Measurements from ENCODE around the gene DNAJC15. TPM values are rescaled to one million over a fixed set of nuclear protein-coding genes. Genes with fewer than 3 reads are reported as not detected.

Gene DNAJC15
- total RNA-seq, 2 experiments from 2014 or later: 14.5 to 16.8 TPM

DNA sequence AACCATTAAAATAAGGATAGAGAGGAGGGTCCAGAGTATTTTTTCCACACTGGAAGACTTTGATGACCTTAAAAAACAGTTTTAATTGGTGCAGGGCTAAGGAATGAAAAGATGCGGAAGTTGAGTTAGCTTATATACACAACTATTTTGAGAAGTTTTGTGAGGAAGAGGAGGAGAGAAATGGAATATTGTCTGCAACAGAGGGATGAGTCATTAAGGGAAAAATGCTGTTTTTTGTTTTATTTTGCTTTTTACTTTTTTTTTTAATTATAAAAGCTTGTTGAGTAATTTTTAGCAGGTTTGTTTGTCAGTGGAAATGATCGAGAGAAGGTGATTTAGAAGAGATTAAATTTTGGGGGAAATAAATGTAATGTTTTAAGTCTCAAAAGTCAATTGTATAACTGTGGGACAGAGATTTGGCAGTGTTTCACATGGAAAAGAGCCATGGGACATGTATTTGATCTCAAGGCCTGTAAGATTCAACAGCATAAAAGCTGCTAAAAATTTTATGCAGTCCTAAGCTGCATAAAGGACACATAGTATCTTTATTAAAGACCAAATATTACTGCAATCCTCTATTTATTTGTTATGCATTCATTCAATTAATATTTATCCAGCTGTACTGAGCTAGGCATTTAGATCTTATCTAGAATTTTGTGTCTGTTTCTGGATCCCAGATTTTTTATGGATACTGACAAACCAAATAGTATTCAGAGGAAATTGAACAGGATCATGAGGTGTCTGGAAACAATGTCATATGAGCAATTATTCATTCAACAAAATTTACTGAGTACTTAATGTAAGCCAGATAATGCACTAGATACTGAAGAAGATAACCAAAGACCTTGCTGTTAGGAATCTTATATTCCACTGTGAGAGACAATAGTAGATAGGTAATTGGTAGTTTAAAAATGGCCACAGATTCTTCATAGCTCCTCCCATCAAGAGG lies 72.7 kb downstream of the DNAJC15 start:
- DNase-seq: no peak
- H3K9me3 Mint-ChIP-seq: peaks cover 7% of the 10 kb centered on the region
- H3K27ac Mint-ChIP-seq: no peak overlapping the region
- intact Hi-C loops (cut with micrococcal nuclease): loop anchor here (1.0 to 10.0 kb wide), 5 partner anchors 34 to 779 kb away; partner anchors contain the start of genes CCDC122, EPSTI1 and LACC1
- CTCF ChIA-PET: interaction anchor here (0.9 to 1.3 kb wide), 3 partner anchors 11 to 126 kb away, joined by 3 to 5 read pairs (median 3); no protein-coding TSS in a partner anchor
- H3K4me3 Mint-ChIP-seq: no peak overlapping the region
- H3K4me1 Mint-ChIP-seq (ENCODE audit: low read depth): peaks cover 22% of the 10 kb centered on the region
- H3K27me3 Mint-ChIP-seq (ENCODE audit: low read depth): no peaks in the 10 kb centered on the region
- peaks cover 19% of the 10 kb centered on the region for H3K36me3 Mint-ChIP-seq (ENCODE audit: low read depth)

DNA sequence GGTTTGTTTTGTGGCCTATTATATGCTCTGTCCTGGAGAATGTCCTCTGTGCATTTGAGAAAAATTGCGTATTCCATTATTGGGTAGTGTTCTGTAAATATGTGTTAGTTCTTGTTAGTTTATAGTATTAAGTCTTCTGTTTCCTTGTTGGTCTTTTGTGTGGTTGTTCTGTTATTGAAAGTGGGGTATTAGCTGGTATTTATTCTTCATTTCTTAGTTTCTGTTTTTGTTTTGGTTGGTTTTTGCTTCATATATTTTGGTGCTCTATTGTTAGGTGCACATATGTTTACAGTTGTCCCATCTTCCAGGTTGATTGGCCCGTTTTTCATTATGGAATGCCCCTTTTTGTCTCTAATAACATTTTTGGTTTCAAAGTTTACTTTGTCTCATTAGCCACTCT lies 77.3 kb downstream of the DNAJC15 start:
- peaks cover 14% of the 10 kb centered on the region for H3K4me1 Mint-ChIP-seq (ENCODE audit: low read depth)
- H3K27ac Mint-ChIP-seq: no peak overlapping the region
- intact Hi-C loops (cut with micrococcal nuclease): no loop called here
- no peak overlapping the region for H3K4me3 Mint-ChIP-seq
- CTCF ChIA-PET: interaction anchor here (1.1 kb wide), 1 partner anchor 9 kb away, joined by 3 read pairs; no protein-coding TSS in a partner anchor
- no peak for DNase-seq
- peaks cover 7% of the 10 kb centered on the region for H3K9me3 Mint-ChIP-seq
- H3K36me3 Mint-ChIP-seq (ENCODE audit: low read depth): peaks cover 15% of the 10 kb centered on the region
- H3K27me3 Mint-ChIP-seq (ENCODE audit: low read depth): no peaks in the 10 kb centered on the region

DNA sequence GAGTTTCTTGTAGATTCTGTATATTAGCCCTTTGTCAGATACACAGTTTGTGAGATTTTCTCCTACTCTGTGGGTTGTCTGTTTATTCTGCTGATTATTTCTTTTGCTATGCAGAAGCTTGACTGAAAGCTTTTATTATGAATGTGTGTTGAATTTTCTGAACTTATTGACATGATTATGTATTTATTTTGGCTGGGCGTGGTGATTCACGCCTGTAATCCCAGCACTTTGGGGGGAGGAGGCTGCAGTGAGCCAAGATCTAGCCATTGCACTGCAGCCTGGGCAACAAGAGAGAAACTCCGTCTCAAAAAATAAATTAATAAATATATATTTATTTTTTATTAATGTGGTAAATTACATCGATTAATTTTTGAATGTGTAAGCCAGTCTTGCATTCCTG lies 78.9 kb downstream of the DNAJC15 start:
- H3K4me1 Mint-ChIP-seq (ENCODE audit: low read depth): peaks cover 13% of the 10 kb centered on the region
- no peak for DNase-seq
- no peak overlapping the region for H3K27ac Mint-ChIP-seq
- peaks cover 14% of the 10 kb centered on the region for H3K36me3 Mint-ChIP-seq (ENCODE audit: low read depth)
- no peak overlapping the region for H3K4me3 Mint-ChIP-seq
- intact Hi-C loops (cut with micrococcal nuclease): no loop called here
- CTCF ChIA-PET: no interaction called here
- no peaks in the 10 kb centered on the region for H3K27me3 Mint-ChIP-seq (ENCODE audit: low read depth)
- H3K9me3 Mint-ChIP-seq: peaks cover 7% of the 10 kb centered on the region

DNA sequence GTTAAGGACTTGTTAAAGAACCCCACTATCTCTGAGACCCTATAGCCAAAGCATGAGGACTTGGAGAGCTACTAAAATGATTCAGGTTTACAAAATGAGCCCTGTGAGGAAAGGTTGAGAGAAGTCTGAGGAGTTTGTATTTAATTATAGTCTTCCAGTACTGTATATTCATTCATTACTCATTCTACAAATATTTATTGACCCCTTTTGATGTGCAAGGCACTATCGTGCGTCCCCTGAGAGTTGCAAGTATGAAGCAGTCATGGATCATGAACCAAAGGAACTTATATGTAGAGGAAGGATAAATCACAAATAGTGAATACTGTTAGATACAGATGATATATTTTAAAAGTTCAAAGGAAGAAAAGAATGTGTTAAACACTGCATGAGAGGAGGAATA lies 84.4 kb downstream of the DNAJC15 start:
- Mint-ChIP-seq H3K4me3 (no peak overlapping the region), H3K27me3 (ENCODE audit: low read depth) (no peaks in the 10 kb centered on the region), H3K4me1 (ENCODE audit: low read depth) (no peaks in the 10 kb centered on the region), H3K36me3 (ENCODE audit: low read depth) (peaks cover 3% of the 10 kb centered on the region), H3K27ac (no peak overlapping the region), H3K9me3 (no peaks in the 10 kb centered on the region)
- intact Hi-C loops (cut with micrococcal nuclease): no loop called here
- no peak for DNase-seq
- CTCF ChIA-PET: interaction anchor here (0.7 kb wide), 1 partner anchor 42 kb away, joined by 3 read pairs; no protein-coding TSS in a partner anchor

DNA sequence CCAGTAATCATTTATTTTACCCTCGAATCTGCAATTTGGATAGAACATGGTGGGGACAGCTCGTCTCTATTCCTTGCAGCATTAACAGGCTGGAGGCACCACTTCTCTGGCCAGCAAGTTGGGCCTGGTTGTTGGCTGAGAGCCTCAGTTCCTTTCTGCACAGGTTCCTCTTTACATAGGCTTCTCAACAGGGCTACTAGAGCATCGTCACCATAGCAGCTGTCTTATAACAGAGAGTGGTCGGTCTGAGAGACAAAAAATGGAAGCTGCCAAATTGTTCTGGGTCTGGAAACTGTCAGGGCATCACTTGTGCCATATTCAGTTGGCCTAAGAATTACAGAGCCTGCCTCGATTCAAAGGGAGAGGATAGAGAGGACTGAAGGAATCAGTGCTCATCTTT lies 86.7 kb downstream of the DNAJC15 start:
- Mint-ChIP-seq H3K27ac (no peak overlapping the region), H3K4me1 (ENCODE audit: low read depth) (no peaks in the 10 kb centered on the region), H3K4me3 (no peak overlapping the region), H3K36me3 (ENCODE audit: low read depth) (peaks cover 2% of the 10 kb centered on the region), H3K27me3 (ENCODE audit: low read depth) (no peaks in the 10 kb centered on the region), H3K9me3 (no peaks in the 10 kb centered on the region)
- CTCF ChIA-PET: interaction anchor here (0.6 to 1.5 kb wide), 2 partner anchors 131 to 138 kb away, joined by 3 read pairs; no protein-coding TSS in a partner anchor
- intact Hi-C loops (cut with micrococcal nuclease): no loop called here
- DNase-seq: no peak

DNA sequence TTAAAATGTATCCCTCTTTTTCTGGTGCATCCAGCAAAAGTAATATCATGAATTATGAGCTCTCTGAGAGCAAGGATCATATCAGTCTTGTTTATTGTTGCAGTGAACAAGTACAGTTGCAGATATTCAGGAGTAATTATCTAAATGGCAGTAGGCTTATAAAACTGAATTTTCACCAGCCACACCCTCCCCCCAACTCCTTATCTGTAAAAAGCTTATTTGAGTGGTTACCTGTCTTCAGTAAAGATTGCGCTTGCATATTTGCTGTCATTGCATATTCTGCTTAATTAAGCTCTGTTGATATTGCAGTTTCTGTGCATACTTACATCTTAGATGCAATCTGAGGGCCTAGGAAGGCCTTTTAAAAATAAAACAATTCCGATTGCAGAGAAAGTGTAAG lies 87.3 kb downstream of the DNAJC15 start:
- CTCF ChIA-PET: interaction anchor here (0.6 to 1.5 kb wide), 2 partner anchors 132 to 139 kb away, joined by 3 read pairs; no protein-coding TSS in a partner anchor
- intact Hi-C loops (cut with micrococcal nuclease): no loop called here
- Mint-ChIP-seq H3K9me3 (no peaks in the 10 kb centered on the region), H3K4me1 (ENCODE audit: low read depth) (no peaks in the 10 kb centered on the region), H3K36me3 (ENCODE audit: low read depth) (peaks cover 2% of the 10 kb centered on the region), H3K27me3 (ENCODE audit: low read depth) (no peaks in the 10 kb centered on the region), H3K27ac (no peak overlapping the region), H3K4me3 (no peak overlapping the region)
- DNase-seq: no peak

DNA sequence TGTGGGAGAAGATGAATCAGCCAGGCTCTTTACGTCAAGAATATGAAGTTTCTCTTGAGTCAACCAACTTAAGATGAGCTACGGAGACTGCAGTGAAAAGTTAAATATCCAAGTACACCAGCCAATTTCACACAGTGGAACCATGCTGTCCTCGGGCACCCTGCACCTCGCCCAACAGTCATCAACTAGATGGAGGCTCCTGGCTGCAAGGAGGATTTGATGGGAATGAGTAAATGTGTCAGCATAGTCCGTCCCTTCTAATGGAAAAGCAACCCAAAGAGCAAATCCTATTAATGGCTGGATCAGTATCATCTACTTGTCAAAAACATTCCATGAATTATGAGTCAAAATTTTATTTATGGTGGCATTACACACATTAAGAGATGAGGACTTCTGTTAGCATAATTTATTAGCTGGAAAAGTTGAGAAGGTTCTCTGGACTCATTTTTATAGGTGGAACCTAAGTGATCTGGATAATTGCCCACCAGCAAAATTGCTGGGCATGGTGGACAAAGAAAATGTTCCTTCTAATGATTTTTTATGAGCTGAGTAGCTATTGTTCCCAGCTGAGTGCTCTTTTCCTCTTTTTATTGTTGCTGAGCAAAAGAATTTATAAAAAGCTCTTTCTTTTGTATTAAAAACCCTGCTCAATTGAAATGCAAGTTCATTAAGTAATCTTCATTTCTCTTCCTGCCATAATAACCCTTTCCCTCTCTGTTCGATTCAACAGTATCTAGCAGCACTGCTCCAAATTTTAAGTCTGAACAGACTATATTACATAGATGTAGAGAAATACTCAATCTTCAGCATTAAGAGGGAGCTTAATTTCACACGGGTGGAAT lies 88.4 kb downstream of the DNAJC15 start:
- Mint-ChIP-seq H3K36me3 (ENCODE audit: low read depth) (peaks cover 2% of the 10 kb centered on the region), H3K27me3 (ENCODE audit: low read depth) (no peaks in the 10 kb centered on the region), H3K27ac (no peak overlapping the region), H3K4me3 (no peak overlapping the region), H3K9me3 (no peaks in the 10 kb centered on the region), H3K4me1 (ENCODE audit: low read depth) (no peaks in the 10 kb centered on the region)
- intact Hi-C loops (cut with micrococcal nuclease): no loop called here
- DNase-seq: no peak
- CTCF ChIA-PET: interaction anchor here (0.7 to 1.0 kb wide), 2 partner anchors 64 to 142 kb away, joined by 3 read pairs; no protein-coding TSS in a partner anchor

DNA sequence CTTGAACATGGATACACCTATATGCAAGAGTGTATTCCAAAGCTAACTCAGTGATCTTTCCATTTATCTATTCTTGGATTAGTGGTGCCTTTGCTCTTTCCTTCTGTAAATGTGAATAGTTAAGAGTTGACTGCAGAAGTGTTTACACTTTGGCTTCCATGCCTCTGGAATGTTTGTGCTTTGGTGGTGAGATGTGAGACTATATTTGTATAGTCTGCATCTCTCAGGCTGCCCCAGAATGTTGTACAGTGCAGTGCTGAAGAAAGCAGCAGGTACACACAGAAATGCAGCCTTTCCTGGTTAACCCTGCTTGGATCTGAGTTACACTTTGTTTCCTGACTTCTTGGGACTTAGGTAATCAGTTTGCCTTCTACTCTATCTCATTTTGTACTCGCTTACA lies 90.2 kb downstream of the DNAJC15 start:
- no peak for DNase-seq
- CTCF ChIA-PET: no interaction called here
- Mint-ChIP-seq H3K4me3 (no peak overlapping the region), H3K9me3 (no peaks in the 10 kb centered on the region), H3K4me1 (ENCODE audit: low read depth) (no peaks in the 10 kb centered on the region), H3K36me3 (ENCODE audit: low read depth) (peaks cover 2% of the 10 kb centered on the region), H3K27me3 (ENCODE audit: low read depth) (no peaks in the 10 kb centered on the region), H3K27ac (no peak overlapping the region)
- intact Hi-C loops (cut with micrococcal nuclease): no loop called here

DNA sequence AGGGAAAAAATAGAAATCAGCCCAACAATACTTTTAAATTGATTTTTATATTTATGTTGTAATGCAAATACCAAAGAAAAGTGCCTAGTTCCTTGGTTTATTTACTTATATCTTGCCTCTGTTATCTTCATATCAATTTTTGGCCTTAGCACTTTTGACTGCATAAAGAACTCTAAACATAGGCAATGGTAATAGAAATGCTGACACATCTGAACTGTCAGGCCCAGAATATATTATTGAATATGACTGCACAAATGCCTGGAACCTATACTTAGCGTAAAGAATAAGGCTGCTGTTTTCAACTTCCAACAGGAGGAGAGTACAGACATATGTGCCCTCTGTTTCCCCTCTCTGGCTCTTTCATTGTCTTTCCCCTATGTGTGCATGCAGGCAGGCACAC lies 91.1 kb downstream of the DNAJC15 start:
- intact Hi-C loops (cut with micrococcal nuclease): no loop called here
- CTCF ChIA-PET: no interaction called here

DNA sequence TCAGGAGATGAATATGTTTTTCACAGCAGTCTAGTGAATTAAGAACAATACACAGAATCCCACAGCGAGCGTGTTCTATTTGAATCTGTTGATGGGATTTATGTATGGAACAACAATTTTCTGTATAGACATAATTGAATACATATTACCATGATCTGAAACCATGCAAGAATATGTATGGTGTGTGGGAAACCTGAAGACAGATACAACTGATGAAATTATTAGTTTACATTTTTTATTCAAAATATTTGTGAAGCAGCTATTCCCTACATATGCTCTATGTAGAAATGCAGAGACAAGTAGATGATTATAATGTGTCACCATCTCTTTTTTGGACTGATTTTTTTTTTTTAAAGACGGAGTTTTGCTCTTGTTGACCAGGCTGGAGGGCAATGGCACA lies 91.8 kb downstream of the DNAJC15 start:
- Mint-ChIP-seq H3K27me3 (ENCODE audit: low read depth) (no peaks in the 10 kb centered on the region), H3K36me3 (ENCODE audit: low read depth) (no peaks in the 10 kb centered on the region), H3K27ac (no peak overlapping the region), H3K9me3 (no peaks in the 10 kb centered on the region), H3K4me3 (no peak overlapping the region), H3K4me1 (ENCODE audit: low read depth) (no peaks in the 10 kb centered on the region)
- CTCF ChIA-PET: interaction anchor here (0.9 kb wide), 1 partner anchor 152 kb away, joined by 5 read pairs; no protein-coding TSS in a partner anchor
- intact Hi-C loops (cut with micrococcal nuclease): no loop called here
- no peak for DNase-seq

More for the DNA sequence above, 91.1 kb downstream of the DNAJC15 start:
- Mint-ChIP-seq H3K9me3 (no peaks in the 10 kb centered on the region), H3K4me3 (no peak overlapping the region), H3K27ac (no peak overlapping the region), H3K4me1 (ENCODE audit: low read depth) (no peaks in the 10 kb centered on the region), H3K27me3 (ENCODE audit: low read depth) (no peaks in the 10 kb centered on the region), H3K36me3 (ENCODE audit: low read depth) (no peaks in the 10 kb centered on the region)
- no peak for DNase-seq

DNA sequence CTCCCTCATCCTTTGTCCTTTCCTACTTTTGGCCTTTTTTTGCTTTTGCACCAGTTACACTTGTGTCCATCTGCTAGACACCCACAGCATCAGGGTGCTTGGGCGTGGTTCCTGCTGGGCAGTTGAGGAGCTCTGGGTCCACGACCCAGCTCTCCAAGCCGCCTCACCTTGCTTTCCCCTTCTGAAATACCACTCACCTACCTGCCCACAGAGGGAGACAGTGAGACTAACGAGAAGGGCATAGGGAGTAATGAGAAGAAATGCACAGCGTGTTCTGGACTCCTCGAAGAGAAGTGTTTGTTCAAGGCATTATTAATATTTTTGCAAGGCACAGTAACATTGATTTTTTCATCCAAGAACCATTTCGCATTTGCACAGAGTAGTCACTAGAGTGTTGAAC lies 92.9 kb downstream of the DNAJC15 start:
- CTCF ChIA-PET: no interaction called here
- Mint-ChIP-seq H3K27me3 (ENCODE audit: low read depth) (no peaks in the 10 kb centered on the region), H3K27ac (no peak overlapping the region), H3K4me1 (ENCODE audit: low read depth) (no peaks in the 10 kb centered on the region), H3K4me3 (no peak overlapping the region), H3K36me3 (ENCODE audit: low read depth) (no peaks in the 10 kb centered on the region), H3K9me3 (no peaks in the 10 kb centered on the region)
- intact Hi-C loops (cut with micrococcal nuclease): no loop called here
- DNase-seq: no peak

DNA sequence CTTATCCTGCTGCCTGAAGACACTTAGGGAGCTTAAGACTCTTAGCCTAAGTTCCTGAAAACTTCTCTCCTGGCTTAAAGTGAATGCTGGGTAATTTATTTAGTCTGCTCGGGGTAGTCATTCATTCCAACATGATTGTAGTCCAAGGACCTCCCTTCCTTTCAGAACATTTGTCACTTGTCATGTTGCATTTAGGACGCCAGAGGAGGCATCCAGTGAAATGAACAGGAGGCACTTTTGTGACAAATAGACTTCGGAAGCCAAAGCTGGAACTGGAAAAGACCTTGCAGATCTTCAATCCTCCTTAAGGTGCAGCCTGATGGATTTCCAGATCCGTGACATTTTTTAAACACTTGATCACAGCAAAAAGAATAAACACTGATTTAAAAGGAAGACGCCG lies 95.1 kb downstream of the DNAJC15 start:
- intact Hi-C loops (cut with micrococcal nuclease): no loop called here
- DNase-seq: no peak
- H3K4me3 Mint-ChIP-seq: no peak overlapping the region
- no peaks in the 10 kb centered on the region for H3K9me3 Mint-ChIP-seq
- CTCF ChIA-PET: no interaction called here
- H3K27ac Mint-ChIP-seq: no peak overlapping the region
- no peaks in the 10 kb centered on the region for H3K4me1 Mint-ChIP-seq (ENCODE audit: low read depth)
- no peaks in the 10 kb centered on the region for H3K36me3 Mint-ChIP-seq (ENCODE audit: low read depth)
- H3K27me3 Mint-ChIP-seq (ENCODE audit: low read depth): no peaks in the 10 kb centered on the region

Data from activated naive CD4-positive, alpha-beta T cell treated with anti-CD3 and anti-CD28 coated beads for 36 hours (primary cell).